HG03097 (cell line): Measurements from ENCODE around the gene CAVIN1.
"Not testable (repeated sequence)": the region's sequence is repeated elsewhere in the genome, so short reads cannot be mapped to it uniquely, and the experiment has no call there.

Experiments used
- ATAC-seq: cut with Tn5 transposase; IDR thresholded peaks from one replicate; pipeline ENCODE4 v1.9.1; 2021; ENCODE audit not compliant: unreplicated experiment, low FRiP score

The CAVIN1 gene

DNA sequence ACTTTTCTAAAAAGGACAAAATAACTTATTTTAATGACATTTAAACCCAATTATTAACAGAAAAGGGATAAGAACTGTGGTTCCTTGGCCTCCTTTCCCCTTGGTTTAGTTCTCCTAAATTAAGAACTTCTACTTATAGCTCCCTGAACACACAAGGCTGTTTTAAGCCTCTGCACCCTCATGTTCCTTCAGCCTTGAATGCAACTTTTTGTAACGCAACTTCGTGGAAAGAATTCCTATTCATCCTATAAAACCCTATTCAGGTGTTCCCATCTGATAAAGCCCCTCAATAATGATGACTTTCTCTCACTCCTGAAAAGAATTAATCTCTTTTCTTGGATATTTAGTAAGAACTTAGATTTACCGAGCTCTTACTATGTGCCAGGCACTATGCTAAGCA lies 41.2 kb downstream of the CAVIN1 start:
- ATAC-seq: no peak

DNA sequence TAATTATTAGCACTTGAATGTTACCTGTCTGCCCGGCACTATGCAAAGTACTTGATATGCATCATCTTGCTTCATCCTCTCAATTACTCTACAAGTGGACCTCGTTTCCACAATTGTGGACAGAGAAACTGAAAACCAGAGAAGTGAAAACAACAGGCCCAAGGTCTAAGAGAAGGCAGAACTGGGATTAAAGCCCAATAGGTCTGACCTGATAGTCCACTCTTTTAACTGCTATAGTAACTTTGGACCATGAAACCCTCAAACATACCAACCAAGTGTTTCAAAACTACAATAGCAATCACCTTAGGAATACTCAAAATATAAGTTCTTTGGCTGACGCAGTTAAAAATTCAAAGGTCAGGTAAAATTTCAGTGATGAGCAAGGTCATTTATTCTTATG lies 42.1 kb downstream of the CAVIN1 start:
- ATAC-seq: no peak

DNA sequence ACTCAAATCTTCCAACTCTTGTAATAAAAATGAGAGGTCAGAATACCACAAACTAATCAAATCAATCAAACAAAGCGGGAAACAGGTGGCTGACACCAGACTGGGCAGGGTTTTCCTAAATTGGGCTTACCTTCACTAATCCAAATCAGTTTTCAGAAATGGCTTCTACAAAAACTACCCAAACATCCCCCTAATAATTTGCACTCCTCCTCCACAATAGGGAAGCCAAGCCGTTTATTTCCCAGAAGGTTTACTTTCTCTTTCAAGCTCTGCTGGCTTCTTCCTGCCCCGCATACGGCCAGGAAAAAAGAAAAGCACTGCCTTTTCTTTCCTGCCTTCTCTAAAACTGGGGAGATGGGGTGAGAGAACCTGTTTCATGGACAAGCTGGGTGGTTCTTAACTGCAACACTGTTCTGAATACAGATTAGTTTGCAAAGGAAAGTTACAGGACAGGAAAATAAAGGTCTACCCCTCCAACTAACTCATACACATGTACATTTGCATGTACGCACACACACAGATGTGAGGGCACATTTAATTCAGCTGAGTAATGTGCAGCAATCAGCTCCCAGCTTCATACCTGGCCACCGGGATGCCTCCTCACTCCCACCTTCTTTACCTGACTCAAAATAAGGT lies 44.0 kb downstream of the CAVIN1 start:
- ATAC-seq: no peak

DNA sequence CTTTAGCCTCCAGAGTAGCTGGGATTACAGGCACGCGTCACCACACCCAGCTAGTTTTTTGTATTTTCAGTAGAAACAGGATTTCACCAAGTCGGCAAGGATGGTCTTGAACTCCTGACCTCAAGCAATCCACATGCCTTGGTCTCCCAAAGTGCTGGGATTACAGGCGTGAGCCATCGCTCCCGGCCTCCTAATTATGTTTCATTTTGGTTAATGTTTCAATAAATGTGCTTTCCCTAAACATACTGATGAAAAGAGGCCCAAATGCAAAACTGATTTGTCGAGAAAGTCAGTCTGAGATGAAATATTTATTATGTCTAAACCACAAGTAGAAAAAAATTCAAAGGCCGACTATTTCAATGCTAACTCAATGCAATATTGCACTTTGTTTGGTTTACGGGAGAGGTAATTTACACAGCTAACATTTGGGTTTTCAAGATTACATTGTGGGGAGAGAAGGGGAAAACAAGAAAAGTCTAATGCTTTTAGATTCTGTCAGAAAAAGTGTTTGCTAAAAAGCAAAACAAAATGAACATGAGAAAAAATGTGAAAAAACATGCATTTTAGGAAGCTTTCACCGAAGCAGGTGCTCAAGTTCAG lies 44.6 kb downstream of the CAVIN1 start:
- ATAC-seq: no peak

DNA sequence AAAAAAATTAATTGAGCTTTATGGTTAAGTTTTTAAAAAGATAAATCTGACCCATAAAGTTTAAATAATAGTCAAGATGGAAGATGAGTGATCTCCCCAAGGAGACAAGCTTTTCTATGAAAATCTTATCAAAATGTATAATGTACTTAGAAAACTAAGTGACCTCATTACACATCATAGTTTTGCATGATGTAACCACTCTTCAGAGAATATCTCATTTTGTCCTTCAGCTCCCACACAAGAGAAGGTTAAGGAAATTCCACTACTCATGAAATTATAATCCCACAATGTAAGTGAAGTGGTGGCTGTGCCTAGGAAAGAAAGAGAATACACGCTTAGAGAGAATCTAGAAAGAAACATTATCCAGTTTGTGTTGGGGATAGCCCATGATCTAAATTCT lies 49.2 kb downstream of the CAVIN1 start:
- ATAC-seq: no peak

DNA sequence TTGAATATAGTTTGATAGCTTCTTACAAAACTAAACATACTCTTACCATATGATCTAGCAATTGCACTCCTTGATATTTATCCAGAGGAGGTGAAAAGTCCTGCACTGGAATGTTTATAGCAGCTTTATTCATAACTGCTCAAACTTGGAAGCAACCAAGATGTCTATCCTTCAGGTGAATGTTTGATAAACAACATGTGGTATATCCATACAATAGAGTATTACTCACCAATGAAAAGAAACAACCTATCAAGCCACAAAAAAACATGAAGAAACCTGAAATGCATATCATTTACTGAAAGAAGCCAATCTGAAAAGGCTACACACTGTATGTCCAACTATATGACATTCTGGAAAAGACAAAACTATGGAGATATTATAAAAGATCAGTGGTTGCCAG lies 50.9 kb downstream of the CAVIN1 start:
- ATAC-seq: no peak

DNA sequence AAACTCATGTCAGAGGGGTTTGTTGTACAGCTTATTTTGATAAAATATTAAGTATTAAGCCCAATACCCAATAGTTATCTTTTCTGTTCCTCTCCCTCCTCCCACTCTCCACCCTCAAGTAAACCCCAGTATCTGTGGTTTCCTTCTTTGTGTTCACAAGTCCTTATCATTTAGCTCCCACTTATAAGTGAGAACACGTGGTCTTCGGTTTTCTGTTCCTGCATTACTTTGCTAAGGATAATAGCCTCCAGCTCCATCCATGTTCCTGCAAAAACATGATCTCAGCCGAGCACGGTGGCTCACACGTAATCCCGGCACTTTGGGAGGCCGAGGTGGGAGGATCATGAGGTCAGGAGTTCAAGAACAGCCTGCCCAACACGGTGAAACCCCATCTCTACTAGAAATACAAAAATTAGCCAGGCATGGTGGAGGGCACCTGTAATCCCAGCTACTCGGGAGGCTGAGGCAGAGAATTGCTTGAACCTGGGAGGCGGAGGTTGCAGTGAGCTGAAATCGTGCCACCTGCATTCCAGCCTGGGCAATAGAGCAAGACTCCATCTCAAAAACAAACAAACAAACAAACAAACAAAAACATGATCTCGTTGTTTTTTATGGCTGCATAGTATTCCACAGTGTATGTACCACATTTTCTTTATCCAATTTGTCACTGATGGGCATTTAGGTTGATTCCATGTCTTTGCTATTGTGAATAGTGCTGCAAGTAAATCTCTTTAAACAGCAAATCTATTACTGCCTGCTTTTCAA lies 54.1 kb downstream of the CAVIN1 start:
- ATAC-seq: not testable (repeated sequence)

DNA sequence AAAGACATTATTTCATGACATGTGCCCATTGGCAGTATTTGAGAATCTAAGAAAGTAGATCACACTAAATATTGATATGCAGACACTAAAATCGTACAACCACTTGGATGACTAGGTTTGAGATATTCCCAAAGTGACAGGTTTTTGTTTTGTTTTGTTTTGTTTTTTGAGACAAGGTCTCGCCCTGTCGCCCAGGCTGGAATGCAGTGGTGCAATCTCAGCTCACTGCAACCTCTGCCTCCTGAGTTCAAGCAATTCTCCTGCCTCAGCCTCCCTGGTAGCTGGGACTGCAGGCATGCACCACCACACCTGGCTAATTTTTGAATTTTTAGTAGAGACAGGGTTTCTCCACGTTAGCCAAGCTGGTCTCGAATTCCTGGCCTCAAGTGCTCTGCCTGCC lies 54.7 kb downstream of the CAVIN1 start:
- ATAC-seq: not testable (repeated sequence)

DNA sequence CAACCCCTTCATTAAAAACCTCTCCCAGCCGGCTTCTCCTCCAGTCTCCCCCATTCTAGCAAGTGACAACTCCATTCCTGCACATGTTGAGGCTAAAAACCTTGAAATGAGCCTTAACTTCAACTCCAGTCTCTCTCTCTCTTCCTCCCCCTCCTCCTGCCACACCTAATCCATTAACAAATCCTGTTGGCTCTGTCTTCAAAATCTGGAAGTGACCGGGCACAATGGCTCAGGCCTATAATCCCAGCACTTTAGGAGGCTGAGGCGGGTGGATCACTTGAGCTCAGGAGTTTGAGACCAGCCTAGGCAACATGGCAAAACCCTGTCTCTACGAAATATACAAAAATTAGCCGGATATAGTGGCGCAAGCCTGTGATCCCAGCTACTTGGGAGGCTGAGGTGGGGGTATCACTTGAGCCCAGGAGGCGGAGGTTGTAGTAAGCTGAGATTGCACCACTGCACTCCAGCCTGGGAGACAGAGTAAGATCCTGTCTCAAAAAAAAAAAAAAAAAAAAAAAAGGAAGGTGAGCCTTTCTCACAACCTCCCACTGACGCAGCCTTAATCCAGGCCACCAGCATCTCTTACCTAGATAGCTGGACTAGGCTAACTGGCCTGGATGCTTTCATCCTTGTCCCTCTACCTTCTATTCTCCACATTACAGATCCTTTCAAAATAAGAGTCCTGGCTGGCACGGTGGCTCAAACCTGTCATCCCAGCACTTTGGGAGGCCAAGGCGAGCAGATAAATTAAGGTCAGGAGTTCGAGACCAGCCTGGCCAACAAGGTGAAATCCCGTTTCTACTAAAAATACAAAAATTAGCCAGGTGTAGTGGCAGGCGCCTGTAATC lies 56.7 kb downstream of the CAVIN1 start:
- not testable (repeated sequence) for ATAC-seq

DNA sequence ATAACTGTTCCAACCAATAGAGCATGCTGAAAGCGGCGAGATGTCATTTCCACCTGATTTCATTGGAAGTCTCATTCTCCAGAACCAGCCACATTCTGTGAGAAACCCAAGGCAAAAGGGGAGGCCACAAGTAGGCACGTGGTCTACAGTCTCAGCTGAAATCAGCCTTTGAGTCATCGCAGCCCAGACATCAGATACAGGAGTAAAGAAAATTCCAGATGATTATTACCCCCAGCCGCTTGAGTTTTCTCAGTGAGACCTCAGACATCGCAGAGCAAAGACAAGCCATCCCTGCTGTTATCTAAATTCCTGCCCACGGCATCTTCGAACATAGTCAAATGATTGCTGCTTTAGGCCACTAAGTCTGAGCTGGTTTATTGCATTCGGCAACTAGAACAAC lies 57.9 kb downstream of the CAVIN1 start:
- no peak for ATAC-seq

DNA sequence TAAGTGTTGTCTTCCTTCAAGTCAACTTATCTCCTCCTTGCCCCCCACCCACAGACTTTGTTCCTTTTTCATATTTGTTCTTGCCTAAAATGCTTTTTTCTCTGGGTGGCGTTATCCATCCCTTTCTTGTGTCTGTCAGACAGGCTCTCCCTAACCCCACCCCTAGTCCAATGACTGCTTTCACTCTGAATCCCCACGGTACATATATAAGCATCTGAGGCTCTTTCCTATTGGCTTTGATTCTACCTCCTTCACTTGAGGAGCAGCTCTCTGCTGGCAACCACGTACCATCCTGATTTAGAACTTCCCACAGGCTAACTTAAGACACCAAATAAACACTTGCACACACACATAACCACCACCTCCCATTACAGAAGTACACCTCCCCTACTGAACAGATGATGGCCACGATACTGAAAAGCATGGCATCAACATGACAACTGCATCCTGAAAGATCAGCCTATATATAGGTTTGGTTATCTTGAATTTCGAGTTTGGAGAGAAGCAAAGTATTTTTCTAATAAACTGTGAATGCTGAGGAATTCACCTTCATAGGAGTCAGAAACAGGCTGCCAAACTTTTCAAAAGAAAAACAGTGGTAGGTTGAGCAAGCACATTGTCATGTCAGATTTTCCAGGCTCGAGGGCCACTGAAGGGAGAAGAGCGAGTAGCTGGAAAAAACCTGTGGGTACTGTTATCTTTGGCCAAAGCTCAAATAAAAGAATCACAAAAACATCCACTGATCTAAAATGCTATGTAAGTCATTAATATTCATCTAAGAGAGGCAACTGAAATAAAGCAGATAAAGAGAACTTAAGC lies 59.1 kb downstream of the CAVIN1 start:
- no peak for ATAC-seq

DNA sequence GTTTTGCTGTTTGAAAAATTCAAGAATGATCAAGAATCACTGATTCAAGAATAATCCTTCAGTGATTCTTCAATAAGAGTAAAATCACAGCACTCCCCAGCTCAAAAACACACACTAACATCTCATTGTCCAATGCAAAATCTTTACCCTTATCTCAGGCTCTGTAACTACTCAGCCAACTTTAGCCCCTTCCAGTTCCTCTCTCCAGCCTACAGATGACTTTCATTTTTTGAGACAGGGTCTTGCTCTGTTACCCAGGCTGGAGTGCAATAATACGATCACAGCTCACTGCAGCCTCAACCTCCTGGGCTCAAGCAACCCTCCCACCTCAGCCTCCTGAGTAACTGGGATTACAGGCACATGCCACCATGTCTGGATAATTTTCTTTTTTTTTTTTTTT lies 59.8 kb downstream of the CAVIN1 start:
- ATAC-seq: no peak

DNA sequence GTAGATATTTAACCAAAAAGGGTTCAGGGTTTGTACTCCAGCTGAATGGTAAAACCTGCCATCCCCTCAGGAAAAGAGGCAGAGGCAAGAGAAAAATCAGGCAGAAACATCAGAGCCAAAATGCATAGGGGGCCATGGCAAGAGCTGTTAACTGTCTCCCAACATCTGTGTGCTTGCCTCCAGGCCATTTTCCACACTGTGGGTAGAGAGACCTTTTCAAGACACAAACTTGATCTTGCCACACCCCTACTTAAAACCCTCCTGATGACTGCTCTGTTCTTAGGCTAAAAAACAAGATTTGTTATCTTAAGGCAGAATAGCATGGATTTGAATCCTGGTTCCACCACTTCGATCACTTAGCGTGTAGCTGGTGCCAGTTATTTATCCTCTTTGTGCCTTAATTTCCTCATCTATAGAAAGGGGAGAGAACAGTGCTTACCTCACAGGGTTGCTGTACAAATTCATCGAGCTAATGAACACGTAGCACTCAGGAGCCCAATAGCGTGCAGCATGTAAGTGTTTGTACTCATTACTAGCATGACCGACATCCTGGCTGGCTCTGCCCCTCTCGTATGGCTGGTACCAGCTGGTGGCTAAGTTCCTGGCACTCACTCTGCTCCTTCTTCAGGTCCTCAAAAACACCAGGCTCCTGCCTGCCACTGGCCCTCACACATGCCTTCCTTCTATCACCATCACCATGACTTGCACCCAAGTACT lies 60.7 kb downstream of the CAVIN1 start:
- ATAC-seq: no peak

DNA sequence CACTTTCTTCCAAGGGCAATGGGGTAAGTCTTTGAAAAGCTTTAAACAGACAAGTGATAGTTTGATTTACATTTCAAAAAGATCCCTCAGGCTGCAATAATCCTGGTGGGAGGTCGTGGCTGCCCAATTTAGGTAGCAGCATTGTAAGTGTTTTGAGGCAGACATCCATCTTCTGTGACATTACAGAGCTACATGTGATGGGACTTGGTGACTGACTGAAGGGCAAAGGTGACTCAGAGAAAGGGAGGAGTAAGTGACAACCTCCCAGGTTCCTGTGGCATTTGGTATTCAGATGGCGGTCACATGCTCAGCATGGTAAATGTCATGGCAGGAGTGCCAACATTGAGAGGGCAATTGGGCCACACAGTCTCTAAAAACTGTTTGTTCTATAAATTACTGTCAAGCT lies 61.3 kb downstream of the CAVIN1 start:
- no peak for ATAC-seq

DNA sequence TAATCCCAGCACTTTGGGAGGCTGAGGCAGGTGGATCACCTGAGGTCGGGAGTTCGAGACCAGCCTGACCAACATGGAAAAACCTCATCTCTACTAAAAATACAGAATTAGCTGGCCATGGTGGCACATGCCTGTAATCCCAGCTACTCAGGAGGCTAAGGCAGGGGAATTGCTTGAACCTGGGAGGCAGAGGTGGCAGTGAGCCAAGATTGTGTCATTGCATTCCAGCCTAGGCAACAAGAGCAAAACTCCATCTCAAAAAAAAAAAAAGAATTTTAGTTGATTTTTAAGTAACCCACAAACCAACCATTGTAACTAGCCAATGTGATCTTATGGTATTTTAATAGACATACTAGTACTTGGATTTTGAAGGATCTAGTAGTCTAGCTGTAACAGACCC lies 62.7 kb downstream of the CAVIN1 start:
- ATAC-seq: not testable (repeated sequence)

DNA sequence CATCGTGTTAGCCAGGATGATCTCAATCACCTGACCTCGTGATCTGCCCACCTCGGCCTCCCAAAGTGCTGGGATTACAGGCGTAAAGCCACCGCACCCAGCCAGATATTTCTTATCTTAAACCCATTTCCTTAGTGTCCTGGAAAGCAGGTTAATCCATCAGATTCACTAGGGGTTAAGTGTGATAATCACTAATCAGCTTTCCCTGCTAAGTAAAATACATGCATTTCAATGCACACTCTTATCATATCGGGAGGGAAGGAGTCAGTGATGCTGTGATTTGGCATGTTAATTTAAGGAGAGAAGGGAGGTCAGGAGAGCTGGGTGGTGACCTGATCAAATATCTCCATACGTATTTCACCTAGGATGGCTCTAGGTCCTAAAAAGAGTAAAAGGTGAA lies 63.9 kb downstream of the CAVIN1 start:
- ATAC-seq: no peak

DNA sequence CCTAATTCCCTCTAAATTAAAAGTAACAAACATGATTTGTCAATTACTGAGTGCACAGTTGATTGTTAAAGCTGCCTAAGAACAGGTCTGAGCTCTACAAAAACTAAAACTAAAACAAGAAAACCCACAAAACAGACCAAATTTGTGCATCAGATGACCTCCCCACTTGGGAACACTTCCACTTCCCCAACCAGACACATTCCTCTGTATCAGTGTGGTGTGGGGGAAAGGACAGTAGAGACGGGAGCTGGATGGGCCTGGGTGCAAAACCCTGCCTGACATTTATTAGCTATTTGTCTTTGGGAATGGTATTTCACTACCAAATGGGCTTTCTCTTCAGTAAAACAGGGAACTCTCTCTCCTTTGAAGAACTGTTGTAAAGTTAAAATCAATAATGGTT lies 64.6 kb downstream of the CAVIN1 start:
- no peak for ATAC-seq

DNA sequence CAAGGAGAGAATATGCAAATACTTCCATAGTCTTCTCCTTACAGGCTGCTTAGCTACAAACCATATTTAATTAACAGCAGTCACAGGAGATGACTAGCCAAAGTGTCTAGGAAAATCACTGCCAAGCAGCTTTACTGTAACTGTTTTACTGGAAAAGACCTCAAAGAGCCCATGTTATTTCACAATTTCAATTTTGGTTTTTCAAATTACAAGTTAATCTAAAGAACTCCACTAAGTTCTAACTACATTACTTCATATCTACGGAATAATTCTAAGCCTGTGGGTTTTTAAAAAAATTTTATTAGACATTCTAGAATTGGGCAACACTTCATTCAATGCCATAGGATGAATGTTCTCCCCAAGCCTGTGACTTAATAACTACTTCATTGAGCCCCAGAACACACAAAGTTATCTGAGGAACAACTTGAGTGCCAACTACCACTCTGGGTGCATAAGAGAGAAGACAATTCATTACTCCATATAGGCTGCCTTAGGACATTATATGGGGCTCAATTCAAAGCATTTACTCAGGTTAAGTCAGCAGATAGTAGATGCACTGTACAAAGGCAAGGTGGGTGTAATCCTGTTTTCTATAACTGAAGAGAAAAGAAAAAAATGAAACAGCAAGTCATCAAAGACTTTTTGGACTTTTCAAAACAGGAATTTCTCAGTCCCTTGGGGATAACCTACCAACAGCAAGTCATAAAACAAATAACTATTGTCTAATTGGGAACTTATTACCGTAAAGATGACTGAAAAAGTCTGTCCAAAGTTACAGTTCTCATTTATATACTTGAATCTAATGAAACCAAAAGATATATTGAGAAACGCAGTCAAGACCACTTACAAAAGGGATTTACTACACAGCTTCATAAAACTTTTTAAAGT lies 67.9 kb downstream of the CAVIN1 start:
- ATAC-seq: no peak
